Measurements from ENCODE around the gene TCFL5.

TCFL5 gene

DNA sequence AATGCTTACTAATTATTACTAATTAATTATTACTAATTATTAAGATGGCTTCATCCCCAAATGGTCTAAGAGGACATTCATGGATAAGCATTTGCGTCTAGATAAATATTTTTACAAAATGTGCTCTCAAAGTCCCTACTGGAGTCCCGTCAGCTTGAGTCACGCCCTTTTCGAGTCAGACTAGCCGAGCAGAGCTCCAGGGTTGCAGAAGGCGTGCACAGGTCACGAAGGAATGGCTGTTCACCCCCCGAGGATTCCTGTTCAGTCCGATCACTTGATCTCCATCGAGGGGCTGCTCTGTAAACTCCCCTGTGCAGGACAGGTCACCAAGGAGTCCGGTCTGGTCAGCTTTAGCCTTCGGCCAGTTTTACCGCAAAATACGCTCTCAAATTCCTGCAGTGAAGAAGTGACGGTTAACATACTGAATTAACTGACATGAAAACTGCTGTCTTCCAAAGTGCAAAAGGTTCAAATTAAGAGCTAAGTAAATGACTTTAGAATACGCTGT is 19.9 kb downstream of the TCFL5 start:
- Histone ChIP-seq H2AFZ (ENCODE audit: low read depth) (no peak overlapping the region), H3K9ac (no peak overlapping the region), H3K4me2 (no peak overlapping the region), H3K27ac (no peak overlapping the region), H3K27me3 (ENCODE audit: insufficient read depth, low read depth) (no peaks in the 10 kb centered on the region), H3K4me1 (ENCODE audit: low read depth, poor library complexity, severe bottlenecking) (peaks cover 22% of the 10 kb centered on the region), H3K36me3 (ENCODE audit: insufficient read depth) (no peaks in the 10 kb centered on the region; the same call in 1 of the 2 replicates), H3K4me3 (IDR thresholded peaks at IDR 0.05; ENCODE audit: insufficient read depth, low read depth, low read length) (no peak overlapping the region), H3K79me2 (ENCODE audit: insufficient read depth, low read depth) (no peaks in the 10 kb centered on the region), H4K20me1 (ENCODE audit: insufficient read depth) (no peaks in the 10 kb centered on the region)
- TF ChIP-seq, protein P1, sequence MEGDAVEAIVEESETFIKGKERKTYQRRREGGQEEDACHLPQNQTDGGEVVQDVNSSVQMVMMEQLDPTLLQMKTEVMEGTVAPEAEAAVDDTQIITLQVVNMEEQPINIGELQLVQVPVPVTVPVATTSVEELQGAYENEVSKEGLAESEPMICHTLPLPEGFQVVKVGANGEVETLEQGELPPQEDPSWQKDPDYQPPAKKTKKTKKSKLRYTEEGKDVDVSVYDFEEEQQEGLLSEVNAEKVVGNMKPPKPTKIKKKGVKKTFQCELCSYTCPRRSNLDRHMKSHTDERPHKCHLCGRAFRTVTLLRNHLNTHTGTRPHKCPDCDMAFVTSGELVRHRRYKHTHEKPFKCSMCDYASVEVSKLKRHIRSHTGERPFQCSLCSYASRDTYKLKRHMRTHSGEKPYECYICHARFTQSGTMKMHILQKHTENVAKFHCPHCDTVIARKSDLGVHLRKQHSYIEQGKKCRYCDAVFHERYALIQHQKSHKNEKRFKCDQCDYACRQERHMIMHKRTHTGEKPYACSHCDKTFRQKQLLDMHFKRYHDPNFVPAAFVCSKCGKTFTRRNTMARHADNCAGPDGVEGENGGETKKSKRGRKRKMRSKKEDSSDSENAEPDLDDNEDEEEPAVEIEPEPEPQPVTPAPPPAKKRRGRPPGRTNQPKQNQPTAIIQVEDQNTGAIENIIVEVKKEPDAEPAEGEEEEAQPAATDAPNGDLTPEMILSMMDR (conservative IDR thresholded peaks at IDR 0.05; ENCODE audit: low read depth, low read length): no peak

DNA sequence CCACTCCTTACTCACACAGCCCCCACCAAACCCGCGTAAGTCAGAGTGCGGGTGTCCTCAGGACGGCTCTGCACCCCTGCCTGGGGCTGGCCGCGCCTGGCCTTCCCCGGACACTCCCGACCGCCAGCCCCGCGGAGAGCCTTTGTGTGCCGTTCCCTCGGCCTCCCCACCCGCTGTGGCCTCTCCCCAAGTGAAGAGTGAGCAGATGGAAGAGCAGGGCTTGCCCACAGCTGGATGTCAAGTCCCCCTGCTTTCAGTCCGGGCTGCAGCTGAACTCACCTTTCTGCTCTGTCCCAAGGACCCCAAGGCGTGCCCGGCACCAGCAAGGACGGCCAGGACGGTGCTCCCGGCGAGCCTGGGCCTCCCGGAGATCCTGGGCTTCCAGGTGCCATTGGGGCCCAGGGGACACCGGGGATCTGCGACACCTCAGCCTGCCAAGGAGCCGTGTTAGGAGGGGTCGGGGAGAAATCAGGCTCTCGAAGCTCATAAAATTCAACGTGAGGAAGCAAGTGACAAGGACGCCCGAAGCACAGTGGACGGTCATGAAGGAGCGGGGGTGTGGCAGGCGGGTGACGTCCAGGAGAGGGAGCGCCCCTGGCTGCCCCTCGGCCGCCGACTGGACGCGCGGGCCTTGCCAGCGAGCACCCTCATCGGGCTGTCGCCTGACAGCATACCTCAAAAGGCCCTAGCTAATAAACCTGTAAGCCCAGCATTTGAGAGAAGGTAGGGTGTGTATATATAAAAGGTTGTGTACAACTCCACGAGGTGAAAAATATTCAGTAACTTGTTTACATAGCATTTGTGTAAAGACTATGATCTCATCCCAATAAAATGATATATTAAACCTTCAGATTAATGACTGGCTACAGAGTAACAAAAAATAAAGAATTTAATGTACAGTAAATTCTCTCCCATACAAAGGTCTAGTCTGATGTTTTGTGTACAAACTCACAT is 21.1 kb downstream of the TCFL5 start:
- Histone ChIP-seq H3K4me1 (ENCODE audit: low read depth, poor library complexity, severe bottlenecking) (peaks cover 22% of the 10 kb centered on the region), H2AFZ (ENCODE audit: low read depth) (no peak overlapping the region), H3K4me2 (no peak overlapping the region), H3K4me3 (IDR thresholded peaks at IDR 0.05; ENCODE audit: insufficient read depth, low read depth, low read length) (no peak overlapping the region), H3K36me3 (ENCODE audit: insufficient read depth) (no peaks in the 10 kb centered on the region; the same call in 1 of the 2 replicates), H4K20me1 (ENCODE audit: insufficient read depth) (no peaks in the 10 kb centered on the region), H3K9ac (no peak overlapping the region), H3K27ac (no peak overlapping the region), H3K79me2 (ENCODE audit: insufficient read depth, low read depth) (no peaks in the 10 kb centered on the region), H3K27me3 (ENCODE audit: insufficient read depth, low read depth) (no peaks in the 10 kb centered on the region)
- TF ChIP-seq, protein P1 (conservative IDR thresholded peaks at IDR 0.05; ENCODE audit: low read depth, low read length): no peak

DNA sequence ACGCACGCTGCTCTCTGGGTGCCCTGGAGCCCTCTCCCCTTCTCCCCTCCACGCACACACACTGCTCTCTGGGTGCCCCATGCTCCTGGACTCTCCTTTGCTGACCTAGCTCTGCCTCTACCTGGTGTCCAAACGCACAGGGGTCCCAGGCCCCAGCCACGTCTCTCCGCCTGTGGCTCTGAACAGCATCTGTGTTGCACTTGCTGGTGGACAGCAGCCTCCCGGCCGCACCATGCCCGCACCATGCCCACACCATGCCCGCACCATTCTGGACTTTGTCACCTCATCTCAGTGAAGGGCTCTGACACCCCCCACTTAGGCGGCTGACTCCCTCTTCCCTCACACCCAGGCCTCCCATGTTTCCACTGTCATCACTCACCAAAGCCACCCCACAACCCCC is 21.8 kb downstream of the TCFL5 start:
- no peak overlapping the region for H3K4me2 ChIP-seq
- no peak overlapping the region for H3K4me3 ChIP-seq (IDR thresholded peaks at IDR 0.05; ENCODE audit: insufficient read depth, low read depth, low read length)
- H3K4me1 ChIP-seq (ENCODE audit: low read depth, poor library complexity, severe bottlenecking): peaks cover 22% of the 10 kb centered on the region
- H2AFZ ChIP-seq (ENCODE audit: low read depth): no peak overlapping the region
- no peak overlapping the region for H3K9ac ChIP-seq
- H3K36me3 ChIP-seq (ENCODE audit: insufficient read depth): no peaks in the 10 kb centered on the region
- TF ChIP-seq, protein P1 (conservative IDR thresholded peaks at IDR 0.05; ENCODE audit: low read depth, low read length): no peak
- H3K79me2 ChIP-seq (ENCODE audit: insufficient read depth, low read depth): no peaks in the 10 kb centered on the region
- no peak overlapping the region for H3K27ac ChIP-seq
- no peaks in the 10 kb centered on the region for H4K20me1 ChIP-seq (ENCODE audit: insufficient read depth)
- no peaks in the 10 kb centered on the region for H3K27me3 ChIP-seq (ENCODE audit: insufficient read depth, low read depth)

DNA sequence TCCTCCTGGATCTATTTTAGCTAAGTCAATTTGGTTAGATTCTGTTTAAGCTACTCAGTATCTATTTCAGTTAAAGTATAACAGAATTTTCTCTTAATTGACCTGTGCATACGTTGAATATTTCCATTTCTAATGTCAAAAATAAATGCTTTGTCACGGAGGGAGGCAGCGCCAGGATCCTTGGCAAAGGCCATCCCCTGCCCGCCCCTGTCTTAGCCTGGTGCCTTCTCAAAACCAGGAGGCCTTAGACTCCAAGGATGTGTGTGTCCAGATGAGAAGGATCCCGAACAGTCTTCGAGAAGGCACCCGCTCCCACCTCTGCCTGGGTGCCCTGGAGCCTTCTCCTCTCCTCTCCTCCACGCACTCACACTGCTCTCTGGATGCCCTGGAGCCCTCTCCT is 22.4 kb downstream of the TCFL5 start:
- H3K4me1 ChIP-seq (ENCODE audit: low read depth, poor library complexity, severe bottlenecking): peaks cover 28% of the 10 kb centered on the region
- no peaks in the 10 kb centered on the region for H4K20me1 ChIP-seq (ENCODE audit: insufficient read depth)
- no peaks in the 10 kb centered on the region for H3K27me3 ChIP-seq (ENCODE audit: insufficient read depth, low read depth)
- no peak overlapping the region for H3K4me3 ChIP-seq (IDR thresholded peaks at IDR 0.05; ENCODE audit: insufficient read depth, low read depth, low read length)
- peak overlapping the region; percentile 63; the same call in 1 of the 2 replicates for H3K9ac ChIP-seq
- peak overlapping the region; percentile 75 for H3K4me2 ChIP-seq
- H3K79me2 ChIP-seq (ENCODE audit: insufficient read depth, low read depth): no peaks in the 10 kb centered on the region
- TF ChIP-seq, protein P1 (conservative IDR thresholded peaks at IDR 0.05; ENCODE audit: low read depth, low read length): no peak
- no peaks in the 10 kb centered on the region for H3K36me3 ChIP-seq (ENCODE audit: insufficient read depth)
- H2AFZ ChIP-seq (ENCODE audit: low read depth): no peak overlapping the region
- H3K27ac ChIP-seq: peak overlapping the region; percentile 96
